ENCODE results near the gene SLC5A5. TPM values are rescaled to one million over a fixed set of nuclear protein-coding genes. Genes with fewer than 3 reads are reported as not detected.

SLC5A5 gene
- total and polyA plus RNA-seq, 2 of the 8 experiments (the other 6 are each of a cell fraction or from before 2014, with no cell fraction given) = 1.5 to 1.8 TPM

DNA sequence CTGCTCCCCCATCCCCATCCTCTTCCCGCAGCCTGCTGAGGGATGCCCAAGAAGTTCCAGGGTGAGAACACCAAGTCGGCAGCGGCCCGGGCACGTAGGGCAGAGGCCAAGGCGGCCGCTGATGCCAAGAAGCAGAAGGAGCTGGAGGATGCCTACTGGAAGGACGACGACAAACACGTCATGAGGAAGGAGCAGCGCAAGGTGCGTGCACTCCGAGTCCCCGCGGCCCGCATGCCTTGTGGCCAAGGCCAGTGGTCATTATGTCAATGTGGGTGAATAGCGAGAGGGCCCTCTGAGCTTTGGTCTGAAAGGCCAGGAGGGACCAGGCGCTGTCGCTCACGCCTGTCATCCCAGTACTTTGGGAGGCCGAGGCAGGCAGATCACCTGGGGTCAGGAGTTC, 64.6 kb downstream of the SLC5A5 start:
- ChIA-PET POLR2A (ENCODE audit: partially characterized antibody) (interaction anchor here (0.8 to 14.8 kb wide), 3 partner anchors 11 to 69 kb away, joined by 3 to 392 read pairs (median 12); partner anchors contain the start of genes RPL18A and SLC5A5), CTCF (ENCODE audit: partially characterized antibody) (interaction anchor here (0.6 to 10.3 kb wide), 12 partner anchors 9 to 103 kb away, joined by 3 to 200 read pairs (median 6); partner anchors contain the start of genes ARRDC2, KCNN1 and SLC5A5)
- 90% methylated on average over 21 of the region's 21 CpGs; no CpG with 5 or more reads in 1 of the 2 experiments for WGBS, 2 experiments (ENCODE audit: extremely low coverage in 1 of 2, insufficient coverage in 1 of 2, insufficient read length in 1 of 2, insufficient replicate concordance in 2 of 2, low coverage in 1 of 2, low lambda C conversion rate in 2 of 2, missing lambda C conversion rate in 1 of 2)
- Histone ChIP-seq H3K79me2 (ENCODE audit: control insufficient read depth in 1 of 2, insufficient read depth in 2 of 2, low read length in 2 of 2) (peaks cover 0 to 7% of the 10 kb centered on the region in 2 experiments; a peak in 2 of 4 replicates), H2AFZ (ENCODE audit: low read length) (no peak overlapping the region), H2BK12ac (ENCODE audit: low read depth, low read length) (0 out of 2 replicates have a peak overlapping the region, but pooled peaks have one; percentile 39), H4K91ac (replicated peaks; ENCODE audit: insufficient read length, low read length) (no peak overlapping the region), H3K4me2 (ENCODE audit: insufficient read depth in 1 of 2, low read depth in 2 of 2, low read length in 2 of 2) (no peak overlapping the region), H2BK15ac (ENCODE audit: low read length) (no peak overlapping the region), H2AK5ac (ENCODE audit: low read depth, low read length) (no peak overlapping the region), H3K4me3 (ENCODE audit: extremely low read depth in 1 of 4, insufficient read depth in 2 of 4, low read depth in 3 of 4, low read length in 4 of 4) (no peak overlapping the region), H2BK20ac (ENCODE audit: low read length) (no peak overlapping the region), H3K36me3 (ENCODE audit: control insufficient read depth in 2 of 4, insufficient read depth in 4 of 4, low read length in 3 of 4) (0 out of 8 replicates have a peak, but pooled peaks cover 0 to 3% (median 0%) of the 10 kb centered on the region in 4 experiments), H3K23me2 (ENCODE audit: low read depth, low read length) (peaks cover 7% of the 10 kb centered on the region; the same call in 1 of the 2 replicates), H3K23ac (ENCODE audit: insufficient read length) (no peak overlapping the region), H3K4me1 (replicated peaks in 1 of 4; ENCODE audit: control insufficient read depth in 3 of 4, insufficient read depth in 4 of 4, low read length in 3 of 4) (peaks cover 0 to 3% (median 1%) of the 10 kb centered on the region in 4 experiments; a peak in 4 of 7 replicates), H3K4ac (replicated peaks; ENCODE audit: insufficient read length, low read depth, low read length) (no peak overlapping the region), H4K5ac (ENCODE audit: insufficient read length, low read depth, low read length) (no peak overlapping the region), H2BK120ac (replicated peaks; ENCODE audit: low read depth, low read length) (no peak overlapping the region), H4K20me1 (replicated peaks in 1 of 2; ENCODE audit: control insufficient read depth in 1 of 2, insufficient read depth in 2 of 2, low read length in 2 of 2) (no peaks in the 10 kb centered on the region), H3K9ac (replicated peaks in 1 of 4; ENCODE audit: extremely low read depth in 1 of 4, low read depth in 3 of 4, low read length in 3 of 4) (no peak overlapping the region), H3K56ac (replicated peaks; ENCODE audit: insufficient read length, low read depth, low read length) (no peak overlapping the region), H3K14ac (ENCODE audit: insufficient read length) (no peak overlapping the region), H3K27ac (ENCODE audit: low read depth, low read length) (no peak overlapping the region), H2BK5ac (ENCODE audit: low read depth, low read length) (no peak overlapping the region), H3K27me3 (replicated peaks in 1 of 4; ENCODE audit: control insufficient read depth in 3 of 4, extremely low read depth in 1 of 4, insufficient read depth in 3 of 4, low read length in 3 of 4) (no peaks in the 10 kb centered on the region), H3K9me3 (ENCODE audit: insufficient read depth in 2 of 2, low read depth in 1 of 2, low read length in 1 of 2) (no peaks in the 10 kb centered on the region), H3K18ac (ENCODE audit: extremely low read depth, low read length) (no peak overlapping the region), H4K8ac (ENCODE audit: extremely low read depth, insufficient read depth, low read length) (no peak overlapping the region), H3K79me1 (ENCODE audit: low read depth, low read length) (no peaks in the 10 kb centered on the region)
- no peak for DNase-seq (ENCODE audit: low read depth in 1 of 2, low spot score in 2 of 2)
- FAIRE-seq = no peak
- TF ChIP-seq SP4 (IDR thresholded peaks at IDR 0.05; ENCODE audit: low read length) = no peak
- no peak for TF ChIP-seq RBBP5 (IDR thresholded peaks at IDR 0.05; ENCODE audit: borderline replicate concordance, low read depth, low read length)
- TF ChIP-seq YY1 (IDR thresholded peaks at IDR 0.05; ENCODE audit: low read depth, low read length) = no peak
- TF ChIP-seq CREB1 (IDR thresholded peaks at IDR 0.05) = no peak
- TF ChIP-seq KDM5A (IDR thresholded peaks at IDR 0.05; ENCODE audit: low read length) = no peak
- TF ChIP-seq BCL11A (IDR thresholded peaks at IDR 0.05; ENCODE audit: low read depth in 2 of 2, low read length in 2 of 2) = no peak
- TF ChIP-seq EZH2 (IDR thresholded peaks at IDR 0.05; ENCODE audit: low read depth, low read length, severe bottlenecking) = no peak
- no peak for TF ChIP-seq TCF12 (IDR thresholded peaks at IDR 0.05; ENCODE audit: low read depth, low read length)
